Ovary (tissue), 10 donors: ENCODE results near the gene SLC25A11. TPM values are rescaled to one million over a fixed set of nuclear protein-coding genes. Genes with fewer than 3 reads are reported as not detected.
A peak's percentile ranks its signal among the peaks of the same experiment; 100 is the strongest.

ENCODE experiments used
- DNase-seq, 5 donors: peaks; one replicate each; pipeline ENCODE4 v3.0.0-alpha.2; 2019 to 2020
- H3K27ac ChIP-seq, 2 donors: fragments of 200-600 bp; one replicate each; pipeline versions ENCODE4 v1.5.1 to v1.8.0; 2019 to 2022
- H3K27me3 ChIP-seq: fragments of 200-600 bp; one replicate; pipeline ENCODE4 v1.8.0; 2022
- H3K36me3 ChIP-seq: fragments of 200-600 bp; sonication (generic); one replicate; pipeline ENCODE4 v1.5.1; 2019
- H3K4me1 ChIP-seq: one replicate; pipeline ENCODE4 v1.8.1; 2013; ENCODE audit warnings: mild to moderate bottlenecking, moderate library complexity; ENCODE audit not compliant: insufficient read depth
- H3K4me3 ChIP-seq: fragments of 200-600 bp; sonication (generic); one replicate; pipeline ENCODE4 v1.5.1; 2017
- H3K9me3 ChIP-seq, 2 donors: fragments of 200-600 bp in 1 of 2; sonication (generic) in 1 of 2; one replicate each; pipeline versions ENCODE4 v1.5.1 to v1.8.1; 2013 to 2019; ENCODE audit warnings: mild to moderate bottlenecking in 1 of 2, moderate library complexity in 1 of 2
- EP300 ChIP-seq: sonication (generic); formaldehyde crosslinking; IDR thresholded peaks from one replicate; pipeline ENCODE4 v1.6.1; 2017; ENCODE audit warnings: antibody characterized with exemption
- POLR2A ChIP-seq: fragments of 450-650 bp; IDR thresholded peaks from one replicate; pipeline ENCODE4 v1.6.1; 2017; ENCODE audit warnings: antibody characterized with exemption, mild to moderate bottlenecking, moderate library complexity
- WGBS, 3 donors: extraction: QIAGEN DNeasy Blood & Tissue Kit in 1 of 3; methylation state at CpG; one replicate each; pipeline versions ENCODE4 v1.1.5 to v1.1.7; 2013 to 2017; 5-methylcytosine and 5-hydroxymethylcytosine counted together
- intact Hi-C, 4 donors: fragments of 100-400 bp; cut with DNase I; formaldehyde crosslinking; loops; one replicate each; pipeline versions ENCODE4 v1.11.0 to v1.15.1; 2022 to 2023
- long read RNA-seq, 3 donors: library from polyadenylated mRNA in 2 of 3; unstranded in 2 of 3; transcript quantifications; one replicate each; pipeline ENCODE4 v2.0.0 and lab custom pipeline, GENCODE V29; 2021 to 2026
- polyA plus RNA-seq, 2 donors: library from polyadenylated mRNA; stranded (reverse); fragments of 200-250 nt in 1 of 2; fragments of 350-450 nt in 1 of 2; fragmentation: Illumina TruSeq in 1 of 2; extraction: RNeasy Lipid Tissue Mini Kit (QIAGEN cat#74804) in 1 of 2; gene quantifications; one replicate each; pipeline ENCODE4 v1.2.3, GENCODE V29; 2013 to 2014
- total RNA-seq, 7 donors: library from RNA; depleted of rRNA in 2 of 7; stranded (reverse); fragments of >200 nt in 2 of 7; fragmentation: NEBNext Ultra II Directional in 3 of 7; extraction: Animal tissue kit (Norgen Biotek cat#: 25700) in 3 of 7; gene quantifications; one replicate each; pipeline versions ENCODE4 v1.1.0 to v1.2.4, GENCODE V29; 2016 to 2023
- TF ChIP-seq, protein P1 (sequence below), 3 donors: fragments of 450-650 bp in 2 of 3; fragments of 200-600 bp in 1 of 3; IDR thresholded peaks; one replicate each; pipeline versions ENCODE4 v1.5.1 to v1.8.0; 2016 to 2022; ENCODE audit warnings: antibody characterized with exemption in 3 of 3, mild to moderate bottlenecking in 1 of 3
- donor health status: DM: no; HTN: no; CAD: no; lungs with moderate emphysema.
- donor health status: DM: no; HTN: no; CAD: no.
- donor health status: Bipolar disorder and iron deficiency.
- donor health status: DM: yes; HTN: yes; CAD: no.
- donor health status: DM: no; HTN: no; CAD: no.
- donor health status: DM: yes; HTN: yes; CAD: no.

Gene SLC25A11, protein sequence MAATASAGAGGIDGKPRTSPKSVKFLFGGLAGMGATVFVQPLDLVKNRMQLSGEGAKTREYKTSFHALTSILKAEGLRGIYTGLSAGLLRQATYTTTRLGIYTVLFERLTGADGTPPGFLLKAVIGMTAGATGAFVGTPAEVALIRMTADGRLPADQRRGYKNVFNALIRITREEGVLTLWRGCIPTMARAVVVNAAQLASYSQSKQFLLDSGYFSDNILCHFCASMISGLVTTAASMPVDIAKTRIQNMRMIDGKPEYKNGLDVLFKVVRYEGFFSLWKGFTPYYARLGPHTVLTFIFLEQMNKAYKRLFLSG
- total RNA-seq (10 to 100 TPM; 18.7 to 55.4 (median 42.3) TPM), polyA plus RNA-seq (10 to 100 TPM; 12.7 to 44.1 TPM)
- long read RNA-seq, donor 1, transcript SLC25A11-201 (8 exons, 1,897 nt): major isoform, 328 of 365 reads
- long read RNA-seq, donor 1, partial matches to known transcripts: 12 of 365 reads
- long read RNA-seq, donor 1, other reads (novel, unspliced or antisense): 17 of 365 reads
- long read RNA-seq, donor 2, transcript SLC25A11-201 (8 exons, 1,897 nt): major isoform, 45 of 253 reads
- long read RNA-seq, donor 2, partial matches to known transcripts: 161 of 253 reads
- long read RNA-seq, donor 2, other reads (novel, unspliced or antisense): 43 of 253 reads
- long read RNA-seq, donor 3, transcript SLC25A11-202 (7 exons, 952 nt): minor isoform, 8 of 211 reads
- long read RNA-seq, donor 3, transcript SLC25A11-201 (8 exons, 1,897 nt): major isoform, 161 of 211 reads
- long read RNA-seq, donor 3, partial matches to known transcripts: 5 of 211 reads
- long read RNA-seq, donor 3, other reads (novel, unspliced or antisense): 35 of 211 reads

DNA sequence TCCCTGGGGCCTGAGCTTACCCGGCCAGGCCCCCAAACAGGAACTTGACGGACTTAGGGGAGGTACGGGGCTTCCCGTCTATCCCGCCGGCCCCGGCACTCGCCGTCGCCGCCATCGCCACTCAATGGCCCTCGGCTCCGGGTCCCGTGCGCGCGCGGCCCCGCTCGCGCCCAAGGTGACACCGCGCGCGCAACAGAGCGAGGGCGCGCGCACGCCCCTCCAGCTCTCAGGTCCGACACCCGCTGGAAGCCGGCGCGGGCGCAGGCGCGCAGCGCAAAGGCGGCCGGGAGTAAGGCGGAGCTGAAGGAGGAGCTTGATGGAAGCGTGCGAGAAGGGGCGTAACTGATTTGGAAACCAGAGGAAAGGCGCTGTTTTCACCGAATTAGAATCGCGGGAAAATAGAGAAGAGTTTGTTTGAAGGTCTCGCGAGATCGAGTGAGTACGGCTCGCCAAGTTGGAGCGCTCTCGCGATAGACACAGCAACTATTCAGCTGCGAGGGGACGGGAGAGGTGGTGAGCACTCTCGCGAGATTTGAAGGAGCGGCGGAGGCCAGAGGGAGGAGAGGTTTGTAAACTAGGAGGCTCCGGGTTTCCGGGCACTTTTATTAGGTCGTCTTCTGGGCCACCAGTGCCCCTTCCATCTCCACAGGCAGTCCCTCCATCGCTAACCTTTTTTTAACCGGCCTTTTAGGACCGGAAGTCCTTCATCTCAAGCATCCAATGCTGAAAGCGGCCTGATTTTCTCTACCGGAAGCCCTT, at the start of gene SLC25A11, which contains the start of gene RNF167:
SLC25A11 (minus strand) TSS at position 251 of the 759 bp plus-strand sequence; CDS start at position 115, 136 bp downstream.
RNF167 (plus strand) TSS at position 473 of the 759 bp plus-strand sequence. CDS start 642 bp downstream, outside the sequence.
- H3K27ac ChIP-seq: peak within 1 kb of the TSS; percentile 76 to 93
- H3K4me1 ChIP-seq: peaks cover 12% of the 10 kb centered on the region
- no peaks in the 10 kb centered on the region for H3K27me3 ChIP-seq
- 1% methylated on average over 69 to 72 of the region's 72 CpGs for WGBS, 3 donors
- peak within 1 kb of the TSS; percentile 88 for H3K4me3 ChIP-seq
- intact Hi-C loops: no loop called here
- TF ChIP-seq EP300 (no peak), POLR2A (peak; percentile 3)
- H3K9me3 ChIP-seq: no peaks in the 10 kb centered on the region
- H3K36me3 ChIP-seq: no peaks in the 10 kb centered on the region
- peak; percentile 94 to 97 (median 96) for DNase-seq

DNA sequence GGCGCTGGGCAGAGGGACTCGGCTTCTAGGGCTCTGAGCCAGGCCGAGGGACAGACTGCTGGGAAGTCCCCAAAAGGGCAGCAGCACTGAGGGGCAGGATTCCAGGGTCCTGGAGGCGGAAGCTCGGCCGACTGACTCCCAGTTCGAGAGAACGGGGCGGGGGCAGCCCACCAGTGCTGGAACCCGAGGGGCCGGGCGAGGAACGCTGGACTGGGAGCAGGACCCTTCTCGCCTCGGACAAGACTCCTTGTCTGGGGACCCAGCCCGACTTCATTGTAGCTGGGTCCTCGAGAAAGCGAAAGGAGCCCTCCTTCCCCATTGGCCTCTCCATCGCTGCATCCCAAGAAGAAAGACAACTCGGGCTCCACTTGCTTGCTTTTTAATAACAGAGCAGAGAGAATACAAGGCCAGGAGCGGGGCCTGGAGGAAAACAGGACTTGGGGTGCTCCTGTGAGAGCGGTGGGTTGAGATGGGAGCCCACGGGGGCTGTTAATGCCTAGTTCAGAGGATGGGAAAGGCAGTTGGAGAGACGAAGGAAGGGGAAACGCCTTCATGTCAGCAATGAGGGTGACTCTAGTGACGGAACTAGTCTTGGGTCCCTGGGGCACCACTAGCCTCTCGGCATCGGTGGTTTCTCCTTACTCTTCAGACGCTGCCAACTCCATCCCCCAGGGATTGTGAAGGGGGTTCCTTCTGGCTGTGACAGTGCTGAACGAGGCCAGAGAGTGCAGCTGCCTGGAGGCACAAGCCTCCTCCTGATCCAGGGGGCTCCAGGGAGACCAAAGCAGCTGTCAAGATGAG, 48.1 kb upstream of the SLC25A11 start:
- Histone ChIP-seq H3K27me3 (no peaks in the 10 kb centered on the region), H3K4me3 (peak overlapping the region; percentile 51), H3K4me1 (peaks cover 11% of the 10 kb centered on the region), H3K9me3 (no peaks in the 10 kb centered on the region), H3K27ac (peak overlapping the region; percentile 95 to 97), H3K36me3 (no peaks in the 10 kb centered on the region)
- DNase-seq: no peak
- intact Hi-C loops: loop anchor here in 1 of 4 donors (5.0 kb wide), 1 partner anchor 81 kb away; no protein-coding TSS in a partner anchor
- TF ChIP-seq, protein P1, sequence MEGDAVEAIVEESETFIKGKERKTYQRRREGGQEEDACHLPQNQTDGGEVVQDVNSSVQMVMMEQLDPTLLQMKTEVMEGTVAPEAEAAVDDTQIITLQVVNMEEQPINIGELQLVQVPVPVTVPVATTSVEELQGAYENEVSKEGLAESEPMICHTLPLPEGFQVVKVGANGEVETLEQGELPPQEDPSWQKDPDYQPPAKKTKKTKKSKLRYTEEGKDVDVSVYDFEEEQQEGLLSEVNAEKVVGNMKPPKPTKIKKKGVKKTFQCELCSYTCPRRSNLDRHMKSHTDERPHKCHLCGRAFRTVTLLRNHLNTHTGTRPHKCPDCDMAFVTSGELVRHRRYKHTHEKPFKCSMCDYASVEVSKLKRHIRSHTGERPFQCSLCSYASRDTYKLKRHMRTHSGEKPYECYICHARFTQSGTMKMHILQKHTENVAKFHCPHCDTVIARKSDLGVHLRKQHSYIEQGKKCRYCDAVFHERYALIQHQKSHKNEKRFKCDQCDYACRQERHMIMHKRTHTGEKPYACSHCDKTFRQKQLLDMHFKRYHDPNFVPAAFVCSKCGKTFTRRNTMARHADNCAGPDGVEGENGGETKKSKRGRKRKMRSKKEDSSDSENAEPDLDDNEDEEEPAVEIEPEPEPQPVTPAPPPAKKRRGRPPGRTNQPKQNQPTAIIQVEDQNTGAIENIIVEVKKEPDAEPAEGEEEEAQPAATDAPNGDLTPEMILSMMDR (IDR thresholded peaks at IDR 0.05): no peak
- peak; percentile 42 for TF ChIP-seq EP300
- WGBS, 3 donors: 1 to 2% (median 1%) methylated on average over 30 of the region's 30 CpGs

DNA sequence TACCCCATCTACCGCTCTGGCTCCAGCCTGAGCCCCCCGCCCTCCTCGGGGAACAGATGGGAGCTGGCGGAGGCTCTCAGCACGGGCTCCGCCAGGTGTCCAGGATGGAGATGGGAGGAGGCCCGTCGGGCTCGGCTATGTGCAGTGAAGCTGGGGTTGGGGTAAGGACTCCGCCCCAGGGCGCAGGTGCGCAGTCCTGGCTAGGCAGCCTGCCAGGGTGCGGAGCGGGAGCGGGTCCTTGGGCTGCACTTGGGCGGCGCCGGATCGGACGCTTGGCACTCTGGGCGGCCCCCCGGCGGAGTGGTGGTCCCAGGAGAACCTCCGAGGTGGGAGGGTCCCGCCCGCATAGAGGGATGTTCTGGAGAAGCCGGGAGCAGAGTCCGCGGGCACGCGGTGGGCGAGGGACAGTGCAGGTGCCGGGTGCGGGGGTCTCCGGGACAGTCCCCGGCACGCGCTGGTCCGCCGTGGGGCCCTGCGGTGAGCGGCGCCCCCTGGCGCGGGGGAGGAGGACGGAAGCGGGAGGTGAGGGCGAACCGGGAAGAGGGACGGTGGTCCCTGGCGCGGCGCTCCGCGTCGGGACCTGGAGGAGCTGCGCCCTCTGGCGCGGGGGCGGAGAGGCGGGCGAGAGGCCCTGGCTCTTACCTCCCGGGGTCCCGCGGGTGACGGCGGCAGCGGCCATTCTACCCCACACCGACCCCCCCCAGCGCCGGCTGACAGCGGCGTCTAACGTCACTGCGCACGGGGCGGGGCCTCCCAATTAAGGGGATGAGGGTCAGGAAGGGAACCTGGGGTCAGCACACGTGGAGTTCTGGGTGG, 47.3 kb upstream of the SLC25A11 start, which contains the start of gene CAMTA2:
CAMTA2 (minus strand) TSS at position 725 of the 816 bp plus-strand sequence. CDS start 1,453 bp downstream, outside the sequence.
- peak; percentile 90 to 93 (median 92) for DNase-seq
- WGBS, 3 donors: 0 to 1% (median 1%) methylated on average over 60 to 78 of the region's 78 CpGs
- H3K9me3 ChIP-seq: no peaks in the 10 kb centered on the region
- H3K27me3 ChIP-seq: no peaks in the 10 kb centered on the region
- H3K4me1 ChIP-seq: peaks cover 11% of the 10 kb centered on the region
- peak within 1 kb of the TSS; percentile 95 to 97 for H3K27ac ChIP-seq
- H3K36me3 ChIP-seq: no peaks in the 10 kb centered on the region
- TF ChIP-seq, protein P1 (IDR thresholded peaks at IDR 0.05): peak; percentile 50 to 83 (median 79)
- TF ChIP-seq POLR2A: peak; percentile 72
- no peak for TF ChIP-seq EP300
- intact Hi-C loops: loop anchor here in 1 of 4 donors (5.0 kb wide), 1 partner anchor 80 kb away; no protein-coding TSS in a partner anchor
- H3K4me3 ChIP-seq: peak within 1 kb of the TSS; percentile 51
